ENCODE data around the gene TLE3. TPM values are rescaled to one million over a fixed set of nuclear protein-coding genes. Genes with fewer than 3 reads are reported as not detected.

The TLE3 gene
- polyA plus RNA-seq, 2 of the 4 experiments (the other 2 are of a cell fraction): 4.6 to 5.3 TPM

DNA sequence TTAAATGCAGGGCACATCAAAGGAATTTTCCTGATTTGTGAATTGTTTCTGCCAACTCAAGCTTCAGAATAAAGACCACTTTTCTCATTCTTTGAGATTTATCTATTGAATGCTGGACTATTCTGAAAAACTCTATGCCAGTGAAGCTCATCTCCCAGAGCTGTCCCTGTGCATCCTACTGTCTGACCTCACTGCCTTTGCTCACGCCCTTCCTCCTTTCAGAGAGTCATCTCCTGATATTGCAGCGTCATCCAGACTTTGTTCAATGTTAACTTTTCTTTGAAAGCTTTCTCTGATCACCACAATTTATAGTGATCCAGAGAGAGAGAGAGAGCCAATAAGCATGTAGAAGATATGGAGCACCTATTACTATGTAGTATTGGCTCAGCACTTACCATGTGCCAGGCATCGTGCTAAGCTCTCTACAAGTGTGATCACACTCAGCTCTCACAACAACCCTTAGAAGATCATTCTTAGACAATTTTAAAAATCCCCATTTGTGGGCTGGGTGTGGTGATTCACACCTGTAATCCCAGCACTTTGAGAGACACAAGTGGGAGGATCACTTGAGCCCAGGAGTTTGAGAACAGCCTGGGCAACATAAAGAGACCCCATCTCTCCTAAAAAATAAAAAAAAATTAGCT is 30.2 kb upstream of the TLE3 start:
- H3K4me2 ChIP-seq: peak overlapping the region; percentile 41
- peak overlapping the region; percentile 16 to 40; a peak in 5 of 6 replicates for H3K27ac ChIP-seq
- TF ChIP-seq MAZ (IDR thresholded peaks at IDR 0.05; ENCODE audit: borderline replicate concordance, low read depth, low read length): no peak
- peak; percentile 81 for TF ChIP-seq MAFK (IDR thresholded peaks at IDR 0.05; ENCODE audit: partially characterized antibody)
- TF ChIP-seq NFE2L2 (conservative IDR thresholded peaks at IDR 0.05; ENCODE audit: low read length): peak; percentile 70
- ChIA-PET POLR2A (no interaction called here), CTCF (interaction anchor here (0.7 to 1.6 kb wide), 4 partner anchors 12 to 113 kb away, joined by 3 to 6 read pairs (median 3); no protein-coding TSS in a partner anchor)
- peaks cover 17% of the 10 kb centered on the region for H3K4me1 ChIP-seq
- 57% methylated on average over 3 of the region's 3 CpGs for WGBS (ENCODE audit: missing lambda C conversion rate)
- DNase-seq (ENCODE audit: low read depth in 1 of 2, low spot score in 1 of 2) (peak in 1 of 2 experiments; percentile 54), FAIRE-seq (peak; percentile 79), ATAC-seq (peak in 1 of 2 experiments; percentile 75; a peak in 3 of 6 replicates)
- no peak overlapping the region for H3K4me3 ChIP-seq
- peaks cover 5% of the 10 kb centered on the region; the same call in 1 of the 3 replicates for H3K9me3 ChIP-seq

DNA sequence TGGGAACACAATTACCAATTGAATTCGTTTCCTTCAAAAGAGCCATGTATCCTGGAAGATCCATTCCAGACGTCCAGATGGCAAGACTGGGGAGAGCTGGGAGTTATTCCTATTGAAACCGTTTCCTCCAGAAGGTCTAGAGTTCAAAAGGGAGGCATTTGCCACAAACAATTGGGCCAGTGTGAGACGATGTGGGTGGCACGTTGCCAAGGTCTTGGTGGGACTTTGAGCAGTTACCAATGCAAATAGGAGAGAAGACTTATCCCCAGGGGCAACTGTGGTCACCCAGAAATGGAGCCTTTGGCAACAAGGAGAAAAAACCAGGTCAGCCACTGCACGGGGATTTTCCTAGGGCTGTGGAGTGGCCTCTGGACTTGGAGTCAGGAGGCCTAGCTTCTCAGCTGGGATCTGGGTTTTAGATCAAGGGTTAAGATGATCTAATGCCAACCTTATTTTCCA is 29.6 kb upstream of the TLE3 start:
- H3K4me2 ChIP-seq: peak overlapping the region; percentile 41
- H3K4me3 ChIP-seq: no peak overlapping the region
- no peak for TF ChIP-seq FOSB (CRISPR knock-in tag; IDR thresholded peaks at IDR 0.05)
- TF ChIP-seq POLR2AphosphoS2 (conservative IDR thresholded peaks at IDR 0.05; ENCODE audit: low read length): no peak
- TF ChIP-seq JUNB (IDR thresholded peaks at IDR 0.05): no peak
- TF ChIP-seq, protein P1, sequence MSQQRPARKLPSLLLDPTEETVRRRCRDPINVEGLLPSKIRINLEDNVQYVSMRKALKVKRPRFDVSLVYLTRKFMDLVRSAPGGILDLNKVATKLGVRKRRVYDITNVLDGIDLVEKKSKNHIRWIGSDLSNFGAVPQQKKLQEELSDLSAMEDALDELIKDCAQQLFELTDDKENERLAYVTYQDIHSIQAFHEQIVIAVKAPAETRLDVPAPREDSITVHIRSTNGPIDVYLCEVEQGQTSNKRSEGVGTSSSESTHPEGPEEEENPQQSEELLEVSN (IDR thresholded peaks at IDR 0.05; ENCODE audit: borderline replicate concordance, low read depth): no peak
- no peak for TF ChIP-seq SREBF2 (IDR thresholded peaks at IDR 0.05)
- no peak for TF ChIP-seq NPAS2 (CRISPR knock-in tag; IDR thresholded peaks at IDR 0.05; ENCODE audit: borderline replicate concordance)
- TF ChIP-seq, protein P2, sequence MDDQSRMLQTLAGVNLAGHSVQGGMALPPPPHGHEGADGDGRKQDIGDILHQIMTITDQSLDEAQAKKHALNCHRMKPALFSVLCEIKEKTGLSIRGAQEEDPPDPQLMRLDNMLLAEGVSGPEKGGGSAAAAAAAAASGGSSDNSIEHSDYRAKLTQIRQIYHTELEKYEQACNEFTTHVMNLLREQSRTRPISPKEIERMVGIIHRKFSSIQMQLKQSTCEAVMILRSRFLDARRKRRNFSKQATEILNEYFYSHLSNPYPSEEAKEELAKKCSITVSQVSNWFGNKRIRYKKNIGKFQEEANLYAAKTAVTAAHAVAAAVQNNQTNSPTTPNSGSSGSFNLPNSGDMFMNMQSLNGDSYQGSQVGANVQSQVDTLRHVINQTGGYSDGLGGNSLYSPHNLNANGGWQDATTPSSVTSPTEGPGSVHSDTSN (IDR thresholded peaks at IDR 0.05): no peak
- TF ChIP-seq, protein P3, sequence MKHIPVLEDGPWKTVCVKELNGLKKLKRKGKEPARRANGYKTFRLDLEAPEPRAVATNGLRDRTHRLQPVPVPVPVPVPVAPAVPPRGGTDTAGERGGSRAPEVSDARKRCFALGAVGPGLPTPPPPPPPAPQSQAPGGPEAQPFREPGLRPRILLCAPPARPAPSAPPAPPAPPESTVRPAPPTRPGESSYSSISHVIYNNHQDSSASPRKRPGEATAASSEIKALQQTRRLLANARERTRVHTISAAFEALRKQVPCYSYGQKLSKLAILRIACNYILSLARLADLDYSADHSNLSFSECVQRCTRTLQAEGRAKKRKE (CRISPR knock-in tag; IDR thresholded peaks at IDR 0.05; ENCODE audit: low read depth): no peak
- TF ChIP-seq RCOR1 (IDR thresholded peaks at IDR 0.05; ENCODE audit: low read depth, low read length): no peak
- TF ChIP-seq CBX2 (IDR thresholded peaks at IDR 0.05; ENCODE audit: borderline replicate concordance, low read depth): no peak
- TF ChIP-seq GATA3 (IDR thresholded peaks at IDR 0.05; ENCODE audit: borderline replicate concordance): no peak
- TF ChIP-seq, protein P4, sequence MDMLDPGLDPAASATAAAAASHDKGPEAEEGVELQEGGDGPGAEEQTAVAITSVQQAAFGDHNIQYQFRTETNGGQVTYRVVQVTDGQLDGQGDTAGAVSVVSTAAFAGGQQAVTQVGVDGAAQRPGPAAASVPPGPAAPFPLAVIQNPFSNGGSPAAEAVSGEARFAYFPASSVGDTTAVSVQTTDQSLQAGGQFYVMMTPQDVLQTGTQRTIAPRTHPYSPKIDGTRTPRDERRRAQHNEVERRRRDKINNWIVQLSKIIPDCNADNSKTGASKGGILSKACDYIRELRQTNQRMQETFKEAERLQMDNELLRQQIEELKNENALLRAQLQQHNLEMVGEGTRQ (IDR thresholded peaks at IDR 0.05): no peak
- TF ChIP-seq POLR2A (IDR thresholded peaks at IDR 0.05; ENCODE audit: low read length): no peak
- no peak for TF ChIP-seq EP300 (IDR thresholded peaks at IDR 0.05)
- no peak for TF ChIP-seq RNF2 (IDR thresholded peaks at IDR 0.05; ENCODE audit: borderline replicate concordance, low read depth)
- H3K9me3 ChIP-seq: peaks cover 5% of the 10 kb centered on the region; the same call in 1 of the 3 replicates
- CTCF ChIA-PET: interaction anchor here (0.7 to 1.6 kb wide), 4 partner anchors 12 to 113 kb away, joined by 3 to 6 read pairs (median 3); no protein-coding TSS in a partner anchor
- peaks cover 17% of the 10 kb centered on the region for H3K4me1 ChIP-seq
- FAIRE-seq: no peak
- DNase-seq (ENCODE audit: low read depth in 1 of 2, low spot score in 1 of 2): peak in 1 of 2 experiments; percentile 67
- peak in 1 of 2 experiments; percentile 67; a peak in 3 of 6 replicates for ATAC-seq
- 22% methylated on average over 6 of the region's 6 CpGs for WGBS (ENCODE audit: missing lambda C conversion rate)
- POLR2A ChIA-PET: no interaction called here
- H3K27ac ChIP-seq: peak overlapping the region; percentile 0 to 40; a peak in 5 of 6 replicates

DNA sequence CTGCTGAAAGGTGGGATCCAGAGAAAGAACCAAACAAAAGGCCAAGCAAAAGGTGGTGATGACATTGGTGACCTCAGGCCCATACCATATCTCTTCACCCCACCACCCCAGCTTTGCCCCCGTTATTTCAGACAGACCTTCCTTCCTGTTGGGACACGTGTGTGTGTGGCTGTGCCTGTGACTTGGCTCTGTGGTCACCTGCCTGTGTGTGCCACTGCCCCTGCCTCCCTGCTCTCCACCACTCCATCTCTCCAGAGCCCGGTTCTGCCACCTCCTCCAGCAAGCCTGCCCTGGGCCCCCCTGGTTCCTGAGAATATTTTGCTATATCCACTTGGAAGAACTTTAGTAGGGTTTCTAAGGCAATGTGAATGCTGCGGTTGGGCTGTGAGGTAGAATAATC is 28.6 kb upstream of the TLE3 start:
- DNase-seq (ENCODE audit: low read depth in 1 of 2, low spot score in 1 of 2) (no peak), FAIRE-seq (no peak), ATAC-seq (no peak)
- Histone ChIP-seq H3K4me3 (no peak overlapping the region), H3K9me3 (peaks cover 5% of the 10 kb centered on the region; the same call in 1 of the 3 replicates), H3K4me2 (no peak overlapping the region), H3K4me1 (peaks cover 26% of the 10 kb centered on the region), H3K27ac (peak overlapping the region in 1 of 2 experiments; percentile 40; a peak in 1 of 6 replicates)
- POLR2A ChIA-PET: interaction anchor here (0.8 kb wide), 1 partner anchor 29 kb away, joined by 3 read pairs; the partner anchor contains the start of gene TLE3
- TF ChIP-seq KDM1A (IDR thresholded peaks at IDR 0.05; ENCODE audit: low read depth) (no peak), KDM5A (IDR thresholded peaks at IDR 0.05) (no peak), HOXA7 (CRISPR knock-in tag; IDR thresholded peaks at IDR 0.05) (no peak)
- 81% methylated on average over 4 of the region's 4 CpGs for WGBS (ENCODE audit: missing lambda C conversion rate)
- CTCF ChIA-PET: interaction anchor here (1.0 to 1.5 kb wide), 4 partner anchors 8 to 361 kb away, joined by 3 to 5 read pairs (median 4); no protein-coding TSS in a partner anchor

All from A549 (cell line).